Mucosa of stomach (tissue), 1 donor: ENCODE measurements around the gene MEGF10.
"Not testable (repeated sequence)": the region's sequence is repeated elsewhere in the genome, so short reads cannot be mapped to it uniquely, and the experiment has no call there.

Experiments used
- H3K27me3 ChIP-seq: one replicate; pipeline ENCODE4 v1.7.0; 2013; ENCODE audit warnings: mild to moderate bottlenecking, low read length; ENCODE audit not compliant: control insufficient read depth, insufficient read depth
- H3K36me3 ChIP-seq: one replicate; pipeline ENCODE4 v1.7.0; 2013; ENCODE audit warnings: low read length; ENCODE audit not compliant: control insufficient read depth, insufficient read depth
- H3K4me1 ChIP-seq: one replicate; pipeline ENCODE4 v1.7.0; 2013; ENCODE audit warnings: mild to moderate bottlenecking, low read length; ENCODE audit not compliant: control insufficient read depth, insufficient read depth
- H3K4me3 ChIP-seq: one replicate; pipeline ENCODE4 v1.7.0; 2013; ENCODE audit warnings: low read length
- H3K9ac ChIP-seq: one replicate; pipeline ENCODE4 v1.7.0; 2013; ENCODE audit warnings: mild to moderate bottlenecking, low read length, moderate library complexity
- H3K9me3 ChIP-seq: one replicate; pipeline ENCODE4 v1.7.0; 2013; ENCODE audit warnings: mild to moderate bottlenecking, low read length, moderate library complexity; ENCODE audit not compliant: control insufficient read depth
- donor health status: Pancreatic carcinoma.

Gene MEGF10

DNA sequence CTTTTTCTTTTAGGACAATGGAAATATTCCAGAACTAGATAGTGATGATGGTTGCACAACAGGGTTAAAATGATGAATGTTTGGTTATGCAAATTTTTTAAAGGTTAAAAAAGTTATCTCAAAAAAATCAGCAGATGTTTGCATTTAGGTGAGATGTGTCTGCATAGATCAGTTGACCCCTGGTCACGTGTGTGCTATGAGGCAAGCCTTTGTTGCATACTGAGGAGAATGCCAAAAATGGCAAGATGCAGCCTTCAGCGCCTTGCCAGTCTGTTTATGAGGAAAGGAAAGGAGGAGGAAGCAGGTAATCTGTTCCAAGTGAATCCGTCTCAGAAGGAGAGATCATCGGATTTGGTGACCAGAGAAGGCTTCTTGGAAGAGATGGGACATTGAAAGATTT, 11.9 kb downstream of the MEGF10 start:
- Histone ChIP-seq H3K9me3 (no peaks in the 10 kb centered on the region), H3K4me1 (no peaks in the 10 kb centered on the region), H3K9ac (no peak overlapping the region), H3K36me3 (no peaks in the 10 kb centered on the region), H3K4me3 (no peak overlapping the region), H3K27me3 (no peaks in the 10 kb centered on the region)

DNA sequence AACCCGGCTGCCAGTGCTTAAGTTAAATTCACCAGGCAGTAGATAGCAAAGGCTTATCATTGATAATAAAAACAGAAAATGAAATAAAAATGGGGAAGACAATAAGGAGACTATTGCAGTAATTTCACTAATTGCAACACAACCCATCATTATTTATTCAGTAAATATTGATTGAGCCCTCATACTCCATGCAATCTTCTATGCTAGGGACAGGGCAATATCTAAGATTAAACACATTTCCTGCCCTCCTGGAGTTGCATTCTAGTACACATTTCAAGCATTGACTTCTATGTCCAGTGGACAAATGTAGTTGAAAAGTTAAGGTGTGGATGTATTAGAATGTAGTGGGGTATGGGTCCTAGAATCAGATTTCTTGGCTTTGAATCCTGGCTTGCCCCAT, 12.8 kb downstream of the MEGF10 start:
- Histone ChIP-seq H3K4me3 (no peak overlapping the region), H3K9ac (no peak overlapping the region), H3K36me3 (no peaks in the 10 kb centered on the region), H3K4me1 (no peaks in the 10 kb centered on the region), H3K9me3 (no peaks in the 10 kb centered on the region), H3K27me3 (no peaks in the 10 kb centered on the region)

DNA sequence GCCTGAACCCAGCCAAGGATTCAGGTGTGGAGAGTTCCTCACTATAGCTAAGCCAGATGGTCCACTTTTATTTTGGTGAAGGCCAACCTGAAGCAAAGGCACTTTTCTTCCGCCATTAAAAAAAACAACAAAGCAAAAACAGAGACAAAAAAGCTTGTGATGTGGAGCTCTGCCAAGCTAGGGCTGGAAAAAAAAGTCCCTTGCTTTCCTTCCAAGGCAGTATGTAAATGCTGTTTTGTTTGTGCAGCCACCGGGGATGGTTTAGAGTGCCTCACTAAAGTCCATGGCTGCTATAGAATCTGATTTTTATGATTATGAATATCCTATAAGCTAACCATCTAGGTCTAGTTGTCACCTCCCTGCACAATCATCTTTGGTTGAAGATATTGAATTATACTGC, 14.9 kb downstream of the MEGF10 start:
- H3K27me3 ChIP-seq, result no peaks in the 10 kb centered on the region
- no peaks in the 10 kb centered on the region for H3K9me3 ChIP-seq
- H3K9ac ChIP-seq, result no peak overlapping the region
- no peak overlapping the region for H3K4me3 ChIP-seq
- no peaks in the 10 kb centered on the region for H3K36me3 ChIP-seq
- no peaks in the 10 kb centered on the region for H3K4me1 ChIP-seq

DNA sequence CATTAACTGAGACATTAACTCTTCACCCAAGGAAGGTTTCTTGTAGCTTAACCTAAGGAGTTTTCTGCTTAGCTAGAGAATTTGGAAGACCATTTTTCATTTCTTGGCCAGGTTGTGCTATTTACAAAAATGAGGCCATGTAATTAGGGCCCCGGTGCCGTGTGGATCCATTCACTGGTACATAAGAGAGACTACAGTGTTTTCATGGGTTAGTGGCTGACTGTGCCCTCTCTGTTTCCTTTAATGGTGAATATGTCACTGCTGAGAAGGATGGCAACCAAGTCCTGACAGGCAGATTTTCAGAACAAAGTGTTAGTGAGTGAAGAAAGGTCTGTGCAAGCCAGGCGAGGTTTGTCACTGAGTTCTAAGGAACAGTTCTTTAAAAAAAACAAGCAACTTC, 15.4 kb downstream of the MEGF10 start:
- H3K27me3 ChIP-seq, result no peaks in the 10 kb centered on the region
- no peak overlapping the region for H3K9ac ChIP-seq
- H3K36me3 ChIP-seq, result no peaks in the 10 kb centered on the region
- no peaks in the 10 kb centered on the region for H3K4me1 ChIP-seq
- no peaks in the 10 kb centered on the region for H3K9me3 ChIP-seq
- H3K4me3 ChIP-seq, result no peak overlapping the region

DNA sequence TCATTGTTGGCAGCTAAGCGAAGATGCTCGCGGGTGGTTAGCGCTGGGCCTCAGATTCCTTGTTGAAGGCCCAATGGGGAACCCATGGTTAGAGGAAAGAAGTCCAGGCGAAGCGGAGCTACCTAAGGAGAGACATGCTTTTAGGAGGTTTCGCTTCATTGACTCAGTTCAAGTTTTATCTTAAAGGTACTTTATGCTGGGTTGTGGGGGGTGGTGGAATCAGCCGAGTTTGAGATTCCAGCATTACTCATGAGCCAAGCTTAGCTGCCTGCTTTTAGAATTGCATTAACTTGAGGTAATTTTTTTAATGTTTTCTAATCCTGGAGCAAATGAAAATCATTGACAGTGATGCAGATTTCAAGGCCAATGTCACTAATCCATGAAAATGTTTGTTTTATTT, 16.1 kb downstream of the MEGF10 start:
- Histone ChIP-seq H3K4me1 (no peaks in the 10 kb centered on the region), H3K36me3 (no peaks in the 10 kb centered on the region), H3K9ac (no peak overlapping the region), H3K27me3 (no peaks in the 10 kb centered on the region), H3K4me3 (no peak overlapping the region), H3K9me3 (no peaks in the 10 kb centered on the region)

DNA sequence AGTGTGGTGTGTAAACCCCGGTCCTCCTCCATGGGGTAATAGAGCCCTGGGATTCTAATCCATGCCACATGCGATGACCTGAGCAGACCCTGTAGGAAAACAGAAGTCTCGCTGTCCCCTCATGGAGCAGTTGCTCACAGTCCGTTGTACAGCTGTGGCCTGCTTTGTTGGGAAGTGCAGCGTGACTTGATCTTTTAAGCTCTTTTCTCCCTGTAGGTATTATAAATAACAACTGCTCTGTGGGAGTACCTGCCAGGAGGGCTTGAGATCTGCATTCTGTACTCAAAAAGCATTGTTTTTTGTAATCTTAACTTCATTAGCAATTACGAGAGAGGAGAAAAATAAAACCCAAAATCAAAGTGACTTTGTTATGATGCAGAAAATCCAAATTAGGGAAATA, 17.3 kb downstream of the MEGF10 start:
- Histone ChIP-seq H3K4me3 (no peak overlapping the region), H3K4me1 (no peaks in the 10 kb centered on the region), H3K9me3 (no peaks in the 10 kb centered on the region), H3K27me3 (no peaks in the 10 kb centered on the region), H3K9ac (no peak overlapping the region), H3K36me3 (no peaks in the 10 kb centered on the region)

DNA sequence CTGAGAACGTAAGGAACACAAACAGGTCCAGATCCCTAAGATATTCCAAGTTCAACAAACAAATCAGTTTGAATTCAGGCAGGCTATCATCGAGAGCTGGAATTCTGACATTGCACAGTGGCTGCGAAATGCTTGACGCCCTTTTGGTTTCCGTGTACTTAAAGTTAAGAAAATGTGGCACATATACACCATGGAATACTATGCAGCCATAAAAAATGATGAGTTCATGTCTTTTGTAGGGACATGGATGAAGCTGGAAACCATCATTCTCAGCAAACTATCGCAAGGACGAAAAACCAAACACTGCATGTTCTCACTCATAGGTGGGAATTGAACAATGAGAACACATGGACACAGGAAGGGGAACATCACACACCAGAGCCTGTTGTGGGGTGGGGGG, 17.7 kb downstream of the MEGF10 start:
- not testable (repeated sequence) for H3K9me3 ChIP-seq, H3K27me3 ChIP-seq, H3K36me3 ChIP-seq, H3K4me3 ChIP-seq, H3K4me1 ChIP-seq, H3K9ac ChIP-seq

DNA sequence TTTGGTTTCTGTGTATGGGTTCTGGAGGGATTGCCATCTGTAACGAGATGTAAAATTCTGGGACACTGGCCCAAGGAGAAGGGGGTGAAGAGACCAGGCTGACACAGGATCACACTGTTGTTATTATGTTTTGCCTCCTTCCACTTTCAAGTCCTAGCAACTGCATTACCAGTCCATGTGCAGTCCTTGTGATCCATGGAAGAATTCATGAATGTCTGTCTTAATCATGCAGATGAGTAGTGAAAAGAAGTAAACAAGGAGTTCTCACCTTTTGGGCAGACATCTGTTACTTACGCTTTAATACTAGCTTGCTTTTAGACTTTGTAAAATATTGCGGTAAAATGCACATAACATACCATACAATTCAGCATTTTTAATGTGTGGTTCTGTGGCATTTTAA, 18.3 kb downstream of the MEGF10 start:
- H3K4me3 ChIP-seq, result no peak overlapping the region
- no peaks in the 10 kb centered on the region for H3K27me3 ChIP-seq
- H3K36me3 ChIP-seq, result no peaks in the 10 kb centered on the region
- no peaks in the 10 kb centered on the region for H3K9me3 ChIP-seq
- no peak overlapping the region for H3K9ac ChIP-seq
- H3K4me1 ChIP-seq, result no peaks in the 10 kb centered on the region

DNA sequence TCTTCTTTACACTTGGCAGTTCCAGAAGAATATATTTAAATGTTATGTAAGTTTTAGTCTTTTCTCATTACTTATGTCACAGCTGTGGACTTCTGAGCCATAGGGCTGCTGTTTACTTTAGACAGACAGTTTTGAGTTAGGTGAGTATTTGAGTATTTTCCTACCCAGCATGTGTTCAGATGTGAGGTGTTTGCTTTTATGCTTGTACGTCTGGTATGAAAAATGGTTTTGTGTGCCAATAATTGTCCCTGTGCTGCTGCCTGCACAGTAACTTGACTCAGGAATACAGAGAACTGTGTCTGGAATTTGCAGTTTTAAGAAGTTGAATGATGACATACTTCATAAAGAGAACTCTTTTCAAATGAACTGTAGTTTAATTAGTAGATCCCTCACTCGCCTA, 20.8 kb downstream of the MEGF10 start:
- no peaks in the 10 kb centered on the region for H3K4me1 ChIP-seq
- no peaks in the 10 kb centered on the region for H3K27me3 ChIP-seq
- no peak overlapping the region for H3K9ac ChIP-seq
- H3K4me3 ChIP-seq, result no peak overlapping the region
- no peaks in the 10 kb centered on the region for H3K36me3 ChIP-seq
- no peaks in the 10 kb centered on the region for H3K9me3 ChIP-seq

DNA sequence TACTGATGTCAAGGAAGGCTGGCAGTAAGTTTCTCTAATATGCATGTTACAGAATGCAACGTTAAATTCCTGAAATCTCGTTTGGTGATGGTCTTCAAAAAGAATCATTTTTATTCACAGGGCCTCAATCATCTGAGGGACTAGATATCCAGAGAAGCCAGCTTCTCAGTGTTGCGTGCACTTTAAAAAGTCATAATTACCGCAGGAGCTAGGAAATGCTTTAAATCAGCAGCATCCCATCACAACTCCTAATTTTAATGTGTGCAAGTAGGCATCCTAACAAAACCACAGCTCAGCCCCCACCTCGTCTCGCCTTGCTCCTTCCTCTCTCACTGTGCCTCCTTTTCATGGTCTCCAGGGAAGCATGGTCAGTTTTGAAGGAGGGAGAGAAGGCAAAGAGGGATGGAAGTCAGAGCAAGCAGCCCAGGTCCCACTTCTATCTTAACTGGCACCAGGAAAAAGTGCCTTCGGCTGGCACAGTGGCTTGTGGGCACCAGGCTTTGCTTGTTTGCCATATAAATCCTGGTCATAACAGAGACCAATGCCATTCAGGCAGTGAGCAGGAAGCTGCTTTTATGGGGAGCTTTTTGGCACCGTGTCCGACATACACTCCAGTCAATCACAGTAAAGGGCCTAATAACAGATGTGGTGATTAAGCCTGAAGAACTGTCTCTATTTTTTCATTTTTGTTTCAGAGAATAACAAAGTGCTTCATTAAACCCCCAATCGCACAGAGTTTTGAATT, 21.4 kb downstream of the MEGF10 start:
- H3K9ac ChIP-seq, result no peak overlapping the region
- H3K9me3 ChIP-seq, result no peaks in the 10 kb centered on the region
- H3K4me1 ChIP-seq, result no peaks in the 10 kb centered on the region
- no peak overlapping the region for H3K4me3 ChIP-seq
- no peaks in the 10 kb centered on the region for H3K27me3 ChIP-seq
- no peaks in the 10 kb centered on the region for H3K36me3 ChIP-seq

DNA sequence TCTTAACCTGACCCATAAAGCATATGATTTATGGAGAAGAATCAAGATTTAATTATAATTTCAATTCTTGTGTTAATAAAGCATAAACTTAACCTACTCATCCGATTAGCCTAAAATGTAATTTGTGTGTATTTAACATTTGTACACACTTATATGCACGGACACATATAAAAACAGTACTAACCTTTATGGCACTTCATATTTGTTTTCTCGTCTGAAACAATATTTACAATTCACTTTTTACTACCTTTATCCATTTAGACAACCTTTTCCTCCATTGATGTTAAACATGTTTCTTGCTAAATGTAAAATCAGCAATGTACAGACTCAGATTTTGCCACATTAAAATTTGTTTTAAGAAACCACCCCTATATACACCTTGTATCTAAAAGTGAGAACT, 22.8 kb downstream of the MEGF10 start:
- Histone ChIP-seq H3K9me3 (no peaks in the 10 kb centered on the region), H3K27me3 (no peaks in the 10 kb centered on the region), H3K4me1 (no peaks in the 10 kb centered on the region), H3K4me3 (no peak overlapping the region), H3K36me3 (no peaks in the 10 kb centered on the region), H3K9ac (no peak overlapping the region)

DNA sequence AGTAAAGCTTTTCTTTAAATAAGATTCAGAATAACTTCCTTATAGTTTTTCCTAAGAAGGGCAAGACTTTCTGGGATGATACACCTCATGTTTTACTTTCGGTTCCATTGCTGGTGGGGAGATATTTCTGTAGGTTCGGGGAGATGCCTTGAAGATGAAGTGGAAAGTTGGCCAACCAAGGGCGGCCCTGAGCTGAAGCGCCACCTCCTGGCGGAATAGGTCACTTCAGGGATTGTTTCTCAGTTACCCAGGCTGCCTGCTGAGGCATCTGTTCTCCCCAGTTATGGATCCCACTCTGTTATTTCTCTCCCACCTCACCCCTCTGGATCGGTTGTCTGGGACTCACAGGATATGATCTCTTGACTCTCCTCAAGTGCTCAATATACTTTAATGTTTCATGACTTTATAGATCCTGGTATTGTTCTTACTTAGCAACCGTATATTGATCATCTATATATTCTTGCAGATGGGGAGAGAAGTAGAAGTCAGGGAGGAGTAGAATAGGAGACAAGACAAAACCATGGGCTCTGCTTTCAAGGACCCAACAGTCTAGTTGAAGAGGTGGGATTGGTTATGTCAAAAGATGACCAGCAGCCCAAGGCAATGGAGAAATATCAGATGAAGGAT, 23.4 kb downstream of the MEGF10 start:
- H3K9me3 ChIP-seq, result no peaks in the 10 kb centered on the region
- H3K4me3 ChIP-seq, result no peak overlapping the region
- no peaks in the 10 kb centered on the region for H3K36me3 ChIP-seq
- no peaks in the 10 kb centered on the region for H3K27me3 ChIP-seq
- no peaks in the 10 kb centered on the region for H3K4me1 ChIP-seq
- H3K9ac ChIP-seq, result no peak overlapping the region

DNA sequence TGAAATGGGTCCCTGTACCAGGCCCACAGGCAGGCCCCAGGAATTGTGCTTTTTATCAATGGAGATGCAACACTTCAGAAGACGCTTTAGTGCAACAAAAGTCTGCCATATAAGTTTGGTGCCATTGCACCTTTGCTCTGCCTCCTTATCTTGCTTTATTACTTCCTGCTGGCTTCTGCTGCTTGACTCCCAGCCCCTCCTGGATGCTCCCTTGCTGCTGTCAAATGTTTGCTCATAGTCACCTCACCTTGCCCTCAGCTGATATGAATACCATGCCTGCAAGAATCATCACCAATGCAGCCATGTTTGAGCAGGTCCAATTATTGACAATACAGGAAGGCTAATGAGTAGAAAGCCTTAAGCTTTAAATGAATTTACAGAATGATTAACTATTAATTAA, 25.4 kb downstream of the MEGF10 start:
- Histone ChIP-seq H3K36me3 (no peaks in the 10 kb centered on the region), H3K9ac (no peak overlapping the region), H3K4me3 (no peak overlapping the region), H3K4me1 (no peaks in the 10 kb centered on the region), H3K9me3 (no peaks in the 10 kb centered on the region), H3K27me3 (no peaks in the 10 kb centered on the region)
